ENCODE measurements around the gene MPDU1.
"Not testable (repeated sequence)": the region's sequence is repeated elsewhere in the genome, so short reads cannot be mapped to it uniquely, and the experiment has no call there.

MPDU1 gene

DNA sequence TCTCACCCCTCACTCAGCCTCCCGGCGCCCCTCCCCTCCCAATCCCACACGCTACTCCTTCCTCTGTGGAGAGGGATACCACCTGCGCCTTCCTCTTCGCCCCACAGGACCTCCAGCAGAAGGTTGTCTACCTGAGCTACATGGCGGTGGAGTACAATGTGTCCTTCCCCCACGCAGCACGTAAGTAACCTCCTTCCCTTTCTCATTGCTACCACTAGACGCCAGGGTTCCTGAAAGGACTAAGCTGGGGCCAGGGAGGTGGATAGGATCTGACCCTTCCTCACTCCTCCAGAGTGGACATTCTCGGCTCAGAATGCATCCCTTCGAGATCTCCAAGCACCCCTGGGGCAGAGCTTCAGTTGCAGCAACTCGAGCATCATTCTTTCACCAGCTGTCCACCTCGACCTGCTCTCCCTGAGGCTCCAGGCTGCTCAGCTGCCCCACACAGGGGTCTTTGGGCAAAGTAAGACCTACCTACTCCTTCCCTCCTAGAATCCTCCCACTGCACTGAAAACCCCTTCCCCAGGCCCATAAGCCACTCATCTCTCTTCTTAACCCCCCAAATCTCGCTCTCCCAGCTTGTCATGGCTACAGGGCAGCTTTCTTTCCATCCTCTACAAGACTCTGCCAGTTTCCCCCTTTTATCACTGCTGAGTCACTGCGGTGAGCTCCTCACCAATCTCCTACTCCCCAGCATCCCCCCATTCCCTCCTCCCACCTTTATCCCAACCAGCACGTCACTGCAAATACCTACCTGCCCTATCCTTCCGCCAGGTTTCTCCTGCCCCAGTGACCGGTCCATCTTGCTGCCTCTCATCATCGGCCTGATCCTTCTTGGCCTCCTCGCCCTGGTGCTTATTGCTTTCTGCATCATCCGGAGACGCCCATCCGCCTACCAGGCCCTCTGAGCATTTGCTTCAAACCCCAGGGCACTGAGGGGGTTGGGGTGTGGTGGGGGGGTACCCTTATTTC is 2.8 kb upstream of the MPDU1 start:
- DNase-seq (ENCODE audit: low read depth) = no peak

DNA sequence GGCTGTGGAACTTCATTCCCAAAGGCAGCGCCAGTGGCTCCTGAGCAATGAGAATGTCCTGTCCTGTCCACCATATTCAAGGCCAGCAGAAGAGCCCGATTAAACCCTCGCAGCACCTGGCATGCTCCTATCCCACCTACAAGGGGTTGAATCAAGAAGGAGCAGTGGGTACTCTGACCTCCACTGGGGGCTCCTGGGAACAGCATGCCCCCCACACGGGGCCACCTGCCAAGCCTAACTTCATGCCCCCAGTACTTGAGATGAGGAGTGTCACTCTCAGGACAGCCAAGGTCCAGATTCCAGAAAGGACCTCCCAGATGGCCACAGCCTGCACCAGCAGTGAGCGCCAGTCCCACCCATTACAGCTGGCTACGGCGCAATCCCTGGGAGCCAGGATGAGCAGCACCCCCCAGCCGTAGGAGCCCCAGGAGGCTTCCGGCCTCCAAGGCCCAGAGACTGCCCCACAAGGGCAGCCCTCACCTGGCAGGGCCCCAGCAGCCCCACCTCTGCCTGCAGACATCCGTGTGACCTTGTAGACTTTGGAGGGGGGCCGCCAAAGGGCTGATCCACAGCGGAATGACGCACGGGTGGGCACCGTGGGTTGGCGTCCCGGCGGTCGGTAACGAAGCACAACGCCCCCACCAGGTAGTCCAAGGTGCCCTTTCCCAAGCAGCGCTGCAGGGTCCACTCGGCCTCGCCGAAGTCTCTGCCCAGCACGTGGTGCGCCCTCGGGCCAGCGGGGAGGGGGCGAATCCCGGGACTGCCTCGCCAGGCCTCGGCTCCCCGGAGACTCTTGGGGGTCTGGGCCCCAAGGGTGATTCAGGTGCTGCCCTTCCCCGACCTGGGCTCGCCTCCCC is 1.0 kb upstream of the MPDU1 start:
- DNase-seq (ENCODE audit: low read depth) = no peak

DNA sequence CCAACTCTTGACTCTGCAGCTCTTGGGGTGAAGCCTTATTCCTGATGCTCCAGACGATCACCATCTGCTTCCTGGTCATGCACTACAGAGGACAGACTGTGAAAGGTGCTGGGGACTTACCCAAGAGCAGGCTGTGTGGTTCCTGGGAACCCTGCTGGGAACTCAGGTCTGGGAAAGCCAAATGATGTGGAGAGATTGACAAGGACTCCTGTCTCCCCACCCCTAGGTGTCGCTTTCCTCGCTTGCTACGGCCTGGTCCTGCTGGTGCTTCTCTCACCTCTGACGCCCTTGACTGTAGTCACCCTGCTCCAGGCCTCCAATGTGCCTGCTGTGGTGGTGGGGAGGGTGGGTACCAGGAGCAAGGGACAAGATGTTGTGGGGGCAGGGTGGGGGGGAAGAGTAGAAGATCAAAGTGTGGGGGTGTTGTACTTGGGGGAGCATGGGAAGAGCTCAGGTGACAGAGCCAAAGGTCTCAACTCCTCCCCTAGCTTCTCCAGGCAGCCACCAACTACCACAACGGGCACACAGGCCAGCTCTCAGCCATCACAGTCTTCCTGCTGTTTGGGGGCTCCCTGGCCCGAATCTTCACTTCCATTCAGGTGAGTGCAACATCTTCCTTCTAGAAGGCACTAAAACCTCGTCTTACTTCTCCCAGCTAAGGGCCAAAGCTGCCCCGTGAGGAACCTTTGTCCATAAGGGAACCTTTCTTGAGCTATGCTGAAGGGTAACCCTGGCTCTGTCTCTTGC is 3.2 kb downstream of the MPDU1 start:
- DNase-seq (ENCODE audit: low read depth) = no peak

DNA sequence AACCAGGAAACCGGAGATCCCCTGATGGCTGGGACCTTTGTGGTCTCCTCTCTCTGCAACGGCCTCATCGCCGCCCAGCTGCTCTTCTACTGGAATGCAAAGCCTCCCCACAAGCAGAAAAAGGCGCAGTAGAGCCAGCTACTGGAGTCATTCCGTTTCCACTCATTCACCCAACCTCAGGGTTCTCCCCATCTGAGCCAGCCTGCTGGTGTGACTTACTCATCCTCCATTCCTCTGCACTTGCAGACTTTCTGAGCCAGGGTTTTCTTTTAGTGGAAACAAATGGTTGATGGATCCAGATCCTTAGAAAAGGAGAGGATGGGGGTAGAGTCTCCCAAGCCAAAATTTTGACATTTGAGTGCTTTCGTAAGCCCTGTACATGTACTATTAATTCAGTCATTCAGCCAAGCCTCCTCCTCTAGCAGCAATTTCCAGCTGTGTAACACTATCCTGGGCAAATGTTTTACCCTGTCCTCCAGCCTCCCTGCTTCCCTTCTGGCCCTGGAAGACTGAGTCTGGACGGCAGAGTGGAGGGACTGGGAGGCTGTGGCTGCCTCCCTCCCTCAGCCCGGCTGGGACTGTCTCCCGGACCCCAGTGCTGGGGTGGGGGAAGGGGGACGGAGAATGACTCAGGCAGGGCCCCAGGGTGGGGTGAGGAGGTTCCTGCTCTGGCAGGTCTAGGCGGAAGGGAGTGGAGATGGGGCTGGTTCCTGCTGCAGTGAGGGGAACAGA is 3.9 kb downstream of the MPDU1 start:
- DNase-seq (ENCODE audit: low read depth) = no peak

DNA sequence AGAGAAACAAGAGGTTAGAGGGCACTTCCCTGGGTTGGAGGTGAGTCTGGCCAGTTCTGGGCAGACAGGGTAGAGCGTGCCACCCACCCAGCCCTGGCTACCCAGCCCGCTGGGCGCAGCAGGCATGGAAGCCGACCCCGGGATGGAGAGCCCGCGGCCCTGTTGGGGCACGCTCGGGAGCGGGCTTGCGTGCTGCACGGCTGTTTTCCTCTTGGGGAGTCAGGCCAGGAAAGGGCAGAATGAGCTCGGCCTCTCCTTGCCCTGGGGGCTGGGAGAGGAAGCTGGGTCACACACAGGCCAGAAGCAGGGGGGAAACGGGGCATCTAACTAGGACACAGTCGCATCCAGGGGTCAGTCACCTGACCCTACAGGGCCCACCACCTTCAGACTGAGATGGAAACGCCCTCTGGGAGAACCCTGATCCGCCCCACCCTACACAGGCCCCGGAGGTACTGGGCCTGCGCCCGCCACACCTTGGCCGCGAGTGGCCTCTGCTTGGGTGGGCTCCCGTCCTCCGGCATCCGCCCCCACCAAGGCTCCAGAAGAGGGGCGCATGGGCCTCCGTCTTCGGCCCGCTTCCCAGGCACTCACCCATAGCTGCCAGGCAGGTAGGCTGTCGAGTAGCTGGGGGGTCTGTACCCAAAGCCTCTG is 5.0 kb downstream of the MPDU1 start:
- no peak for DNase-seq (ENCODE audit: low read depth)

DNA sequence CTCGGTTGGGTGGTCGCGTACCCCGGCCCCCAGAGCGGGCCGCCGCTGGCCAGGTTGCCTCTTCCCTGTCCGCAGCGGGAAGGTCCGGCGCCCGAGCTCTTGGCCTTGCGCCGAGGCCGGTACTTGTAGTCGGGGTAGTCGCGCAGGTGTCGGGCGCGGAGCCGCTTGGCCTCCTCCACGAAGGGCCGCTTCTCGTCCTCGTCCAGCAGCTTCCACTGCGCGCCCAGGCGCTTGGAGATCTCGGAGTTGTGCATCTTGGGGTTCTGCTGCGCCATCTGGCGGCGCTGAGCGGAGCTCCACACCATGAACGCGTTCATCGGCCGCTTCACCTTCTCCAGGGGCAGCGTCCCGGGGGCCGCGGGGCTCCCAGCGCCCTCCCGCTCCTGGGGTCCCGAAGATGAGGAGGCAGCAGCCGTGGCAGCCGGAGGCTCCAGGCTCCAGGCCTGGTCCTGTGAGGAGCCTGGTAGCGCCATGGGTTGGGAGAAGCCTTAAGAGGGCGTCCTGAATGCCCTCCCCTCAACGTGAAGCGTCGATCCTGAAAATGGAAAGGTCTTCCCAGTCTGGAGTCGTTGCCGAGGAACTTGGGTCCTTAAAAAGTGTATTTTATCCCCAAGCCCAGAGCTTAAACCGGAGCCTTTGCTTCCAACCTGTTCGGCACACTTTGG is 5.7 kb downstream of the MPDU1 start:
- DNase-seq (ENCODE audit: low read depth) = peak; percentile 50

DNA sequence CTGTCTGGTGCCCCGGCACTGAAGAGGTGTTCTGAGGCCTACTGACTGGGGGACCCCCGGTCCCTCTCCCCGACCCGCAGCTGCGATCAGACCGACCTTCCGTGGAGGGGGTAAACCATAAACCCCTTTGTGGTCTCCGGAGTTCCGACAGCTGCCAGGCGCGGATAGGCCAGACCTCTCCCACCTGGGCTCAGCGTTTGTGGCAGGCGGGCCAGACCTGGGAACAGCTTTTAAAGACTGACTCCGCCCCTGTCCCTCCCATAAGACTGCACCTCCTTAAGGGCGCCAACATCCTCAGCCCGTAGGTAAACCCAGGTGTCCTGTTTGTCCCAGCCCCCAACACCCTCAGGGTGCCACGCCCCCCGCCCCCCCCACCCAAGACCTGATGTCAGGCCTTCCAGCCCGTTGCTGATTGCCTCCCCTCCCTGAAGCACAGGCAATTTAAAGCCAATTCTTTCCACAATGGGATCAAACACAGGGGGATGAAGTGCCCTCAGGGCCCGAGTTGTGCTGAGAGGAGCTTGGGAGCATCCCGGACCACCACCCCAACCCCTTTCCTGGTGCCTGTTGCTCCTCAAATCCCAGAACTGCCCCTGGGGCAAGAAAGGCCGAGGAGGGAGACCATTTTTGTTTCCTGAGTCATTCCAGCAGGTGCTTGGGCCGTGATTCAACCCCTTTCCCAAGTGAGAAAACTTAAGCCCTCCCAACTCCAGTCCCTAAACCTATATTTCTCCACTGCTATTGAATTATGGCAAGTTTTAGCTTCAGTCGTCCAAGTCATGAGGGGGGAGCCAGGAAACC is 6.4 kb downstream of the MPDU1 start, which contains the start of gene SOX15:
Gene SOX15 (minus strand): TSS at position 204 of the 801 bp plus-strand sequence. CDS start 418 bp downstream, outside the sequence.
- no peak for DNase-seq (ENCODE audit: low read depth)

DNA sequence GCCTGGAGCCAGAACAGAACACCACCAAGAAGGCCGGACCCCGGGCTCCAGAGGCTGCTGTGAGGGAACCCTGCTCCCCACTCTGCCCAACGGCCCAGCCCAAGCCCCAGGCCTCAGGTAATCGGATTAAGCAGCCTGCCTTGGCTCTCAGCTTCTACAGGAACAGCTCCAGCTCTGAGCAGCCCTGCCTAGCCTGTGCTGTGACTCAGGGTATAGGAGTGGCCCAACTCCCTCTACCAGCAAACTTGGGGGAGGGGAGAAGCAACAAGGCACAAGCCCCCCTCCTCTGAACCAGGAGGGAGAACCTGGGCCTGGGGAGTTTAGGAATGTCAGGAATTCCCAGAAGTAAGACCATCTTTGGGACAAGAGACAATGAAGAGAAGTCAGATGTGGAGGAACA is 7.1 kb downstream of the MPDU1 start:
- no peak for DNase-seq (ENCODE audit: low read depth)

DNA sequence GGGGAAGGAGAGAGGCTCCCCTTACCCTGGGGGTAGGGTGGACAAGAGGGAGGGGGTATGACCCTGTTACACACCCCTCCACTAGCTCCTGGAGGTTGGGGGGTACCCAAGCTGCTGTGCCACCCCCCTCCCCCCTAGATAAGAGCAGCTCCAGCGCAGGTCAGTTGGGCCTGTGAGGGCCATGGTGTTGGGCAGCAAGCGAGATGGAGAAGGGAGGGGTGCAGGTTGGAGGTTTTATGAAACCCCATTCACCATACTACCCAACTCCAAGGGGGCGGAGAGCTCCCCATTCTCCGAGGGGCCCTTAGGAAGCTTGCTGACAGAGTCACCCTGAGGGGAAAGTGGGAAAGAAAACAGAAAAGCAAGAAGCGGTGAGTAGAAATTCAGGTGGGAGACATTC is 7.9 kb downstream of the MPDU1 start:
- no peak for DNase-seq (ENCODE audit: low read depth)

DNA sequence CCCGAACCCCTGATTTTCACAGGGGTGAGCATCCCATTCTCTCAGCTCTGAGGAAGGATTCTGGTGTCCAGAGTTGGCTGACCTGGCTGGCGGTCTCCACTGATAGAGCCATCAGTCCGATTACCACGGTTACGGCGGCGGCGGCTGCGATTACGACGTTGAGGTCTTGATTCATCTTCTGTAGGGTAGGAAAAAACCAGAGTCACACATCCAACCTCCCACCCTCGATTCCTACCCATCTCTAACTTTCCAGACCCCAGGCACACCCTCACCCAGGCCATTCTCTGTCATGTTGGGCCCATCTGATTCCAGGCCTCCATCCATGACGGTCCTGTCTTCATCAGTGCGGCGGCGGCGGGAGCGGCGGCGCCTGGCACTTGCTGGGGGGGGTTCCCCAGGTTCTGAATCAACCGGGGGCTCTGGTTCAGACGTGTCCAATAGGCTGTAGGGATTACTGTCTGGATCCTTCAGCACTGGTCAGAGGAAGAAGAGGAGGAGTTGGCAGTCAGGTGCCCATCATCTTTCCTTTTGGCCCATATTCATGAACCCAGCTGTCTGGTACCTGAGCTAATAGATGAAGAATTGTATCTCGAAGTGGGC is 8.9 kb downstream of the MPDU1 start:
- DNase-seq (ENCODE audit: low read depth) = no peak

DNA sequence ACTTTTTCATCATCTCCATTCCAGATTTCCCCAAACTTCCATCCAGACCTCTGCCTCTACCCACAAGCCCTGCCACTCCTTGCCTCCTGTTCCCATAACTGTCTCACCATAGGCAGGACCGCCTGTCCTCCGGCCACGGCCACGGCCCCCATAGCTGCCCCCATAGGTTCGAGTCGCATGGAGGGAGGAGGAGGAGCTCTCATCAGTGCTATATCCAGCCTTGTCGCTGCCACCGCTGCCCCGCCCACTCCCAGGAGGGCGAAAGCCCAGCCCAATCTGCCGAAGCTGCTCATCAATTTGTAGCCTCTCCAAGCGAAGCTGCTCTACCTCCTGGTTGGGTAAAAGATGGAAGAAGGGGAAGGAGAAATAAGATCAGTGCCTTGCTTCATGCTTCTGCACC is 9.6 kb downstream of the MPDU1 start:
- DNase-seq (ENCODE audit: low read depth) = no peak

DNA sequence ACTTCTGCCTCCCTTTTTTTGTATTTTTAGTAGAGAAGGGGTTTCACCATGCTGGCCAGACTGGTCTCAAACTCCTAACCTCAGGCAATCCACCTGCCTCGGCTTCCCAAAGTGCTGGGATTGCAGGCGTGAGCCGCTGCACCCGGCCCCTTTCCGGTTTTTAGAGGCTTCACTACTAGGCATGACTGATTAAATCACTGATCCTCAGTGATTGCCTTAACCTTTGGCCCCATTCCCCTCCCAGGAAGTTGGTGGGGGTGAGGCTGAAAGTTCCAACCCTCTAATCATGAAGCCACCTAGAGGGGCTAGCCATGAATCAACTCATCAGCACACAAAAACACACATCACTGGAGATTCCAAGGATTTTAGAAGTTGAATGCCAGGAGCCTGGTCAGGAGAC is 13.9 kb downstream of the MPDU1 start:
- DNase-seq (ENCODE audit: low read depth) = not testable (repeated sequence)

DNA sequence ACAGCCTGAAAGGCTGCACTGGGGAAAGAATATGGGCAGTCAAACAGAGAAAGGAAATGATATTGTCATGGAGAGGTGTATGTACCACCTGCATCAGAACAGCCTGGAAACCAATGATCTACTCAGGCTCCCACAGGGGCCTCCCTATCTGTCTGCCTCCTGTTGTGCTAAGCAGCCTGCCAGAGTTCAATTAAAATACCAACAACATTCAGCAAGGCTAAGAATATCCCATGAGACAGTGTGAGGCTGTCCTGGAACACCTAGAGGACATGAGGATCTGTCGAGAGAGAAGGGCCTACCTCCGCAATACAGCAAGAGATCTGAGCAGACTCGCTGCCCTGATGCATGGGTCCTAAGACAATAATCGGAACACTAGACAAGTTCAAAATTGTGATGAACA is 22.6 kb downstream of the MPDU1 start:
- DNase-seq (ENCODE audit: low read depth) = no peak

DNA sequence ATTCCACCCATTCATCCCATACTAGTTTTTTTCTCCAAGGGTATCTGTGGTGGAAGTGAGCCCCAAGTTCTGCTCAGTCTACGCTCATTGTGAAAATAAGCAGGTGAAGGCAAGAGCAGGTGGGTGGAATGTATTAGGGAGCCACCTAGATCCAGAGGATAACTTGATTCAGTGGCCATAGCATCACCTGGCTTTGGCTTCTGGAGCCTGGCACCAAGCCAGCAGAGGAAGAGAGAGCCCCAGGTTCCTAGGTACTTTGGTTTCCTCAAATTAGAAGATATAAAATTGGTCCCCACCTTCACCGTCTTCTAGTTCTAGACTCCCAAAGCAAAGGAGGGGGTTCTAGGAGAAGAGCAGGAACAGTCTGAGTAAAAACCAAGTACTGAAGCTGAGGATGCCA is 27.0 kb downstream of the MPDU1 start:
- DNase-seq (ENCODE audit: low read depth) = no peak

DNA sequence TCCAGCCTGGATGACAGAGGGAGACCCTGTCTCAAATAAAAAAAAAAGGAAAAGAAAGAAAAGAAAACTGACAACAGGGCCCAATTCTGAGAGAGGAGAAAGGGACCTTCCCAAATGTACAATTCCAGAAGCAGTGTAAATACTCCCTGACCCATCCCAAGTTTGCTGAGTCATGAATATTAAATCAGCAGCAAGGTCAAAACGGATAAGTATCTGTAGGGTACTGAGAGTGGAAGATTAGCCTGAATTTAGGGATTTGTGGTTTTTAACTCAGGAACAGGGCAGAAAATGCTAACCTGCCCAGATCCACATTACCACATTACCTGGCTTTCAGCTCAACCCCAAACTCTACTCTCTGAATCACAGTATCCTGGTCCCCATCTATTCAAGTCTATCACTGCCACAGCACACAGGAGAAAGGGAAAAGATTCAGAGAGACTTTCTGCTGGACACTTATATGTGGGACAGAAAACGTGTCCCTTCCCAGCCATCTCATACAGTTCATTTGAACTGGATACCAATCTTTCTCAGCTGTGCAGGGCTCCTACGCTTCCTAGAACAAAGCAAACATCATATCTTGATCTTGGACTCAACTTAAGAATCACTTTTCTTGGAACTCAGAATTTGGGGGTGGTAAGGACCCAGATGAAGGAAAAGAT is 28.1 kb downstream of the MPDU1 start:
- DNase-seq (ENCODE audit: low read depth) = no peak

DNA sequence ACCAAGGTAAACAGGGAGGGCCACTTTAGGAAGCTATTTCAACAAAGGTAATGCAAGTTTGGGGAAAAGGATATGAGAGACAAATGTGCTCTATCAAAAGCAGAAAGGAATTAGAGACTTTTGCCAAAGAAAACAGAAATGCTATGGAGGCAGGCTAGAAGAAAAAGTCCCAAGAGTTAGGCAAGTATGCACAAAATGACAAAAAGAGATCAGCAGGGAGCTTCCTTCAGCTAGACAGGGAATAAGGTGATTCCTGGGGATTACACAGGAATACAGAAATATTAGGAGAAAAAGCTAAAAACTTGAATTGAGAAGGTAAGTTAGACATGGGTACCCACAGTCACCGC is 28.6 kb downstream of the MPDU1 start:
- no peak for DNase-seq (ENCODE audit: low read depth)

DNA sequence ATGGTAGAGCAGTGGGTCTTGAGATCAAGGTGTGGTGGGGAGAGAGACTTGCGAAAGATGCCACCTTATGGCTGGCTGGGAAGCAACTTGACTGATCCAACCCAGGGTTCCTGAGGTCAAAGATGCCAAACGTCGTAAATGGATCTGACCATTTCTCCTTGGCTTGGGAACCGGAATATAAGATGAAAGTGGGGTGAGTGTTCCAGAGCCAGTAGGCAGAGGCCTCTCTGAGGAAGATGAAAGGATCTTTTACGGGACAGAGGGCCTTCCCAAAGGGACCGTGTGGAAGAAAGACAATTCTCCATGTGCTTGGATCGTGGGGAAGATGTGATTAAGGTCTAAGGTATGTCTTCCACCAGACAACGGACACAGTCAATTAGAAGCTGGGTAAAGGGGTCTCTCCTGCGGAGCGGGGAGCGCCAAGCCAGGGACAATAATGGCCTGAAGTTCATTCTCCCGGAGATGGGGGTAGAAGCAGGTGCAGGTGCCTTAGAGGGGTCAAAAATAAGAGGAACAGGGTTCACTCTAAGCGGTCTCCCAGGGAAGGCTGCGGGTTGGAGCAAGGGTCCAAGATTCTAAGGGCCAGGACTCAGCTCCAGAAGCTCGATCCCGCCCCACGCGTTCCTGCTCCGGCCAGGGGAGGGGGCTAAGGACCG is 30.2 kb downstream of the MPDU1 start:
- DNase-seq (ENCODE audit: low read depth) = no peak
